Thymus (tissue), 11 donors: ENCODE data around the gene SSBP4. TPM values are rescaled to one million over a fixed set of nuclear protein-coding genes. Genes with fewer than 3 reads are reported as not detected.
A peak's percentile ranks its signal among the peaks of the same experiment; 100 is the strongest.

Experiments
- DNase-seq, 9 donors: peaks; one replicate each; pipeline ENCODE4 v3.0.0-alpha.2; 2013; ENCODE audit warnings: low spot score in 9 of 9, low read depth in 6 of 9, missing footprints in 1 of 9
- H3K27ac ChIP-seq, 2 donors: one replicate each; pipeline ENCODE4 v1.5.1; 2013; ENCODE audit warnings: control low read depth in 1 of 2, low read depth in 1 of 2, low read length in 1 of 2, mild to moderate bottlenecking in 1 of 2, moderate library complexity in 1 of 2
- H3K27me3 ChIP-seq, 2 donors: one replicate each; pipeline ENCODE4 v1.5.1; 2013; ENCODE audit warnings: low read length in 1 of 2; ENCODE audit not compliant: control insufficient read depth in 2 of 2, insufficient read depth in 1 of 2
- H3K36me3 ChIP-seq, 2 donors: one replicate each; pipeline ENCODE4 v1.5.1; 2013; ENCODE audit warnings: low read length in 1 of 2, mild to moderate bottlenecking in 1 of 2, moderate library complexity in 1 of 2; ENCODE audit not compliant: control insufficient read depth in 2 of 2, insufficient read depth in 2 of 2
- H3K4me1 ChIP-seq, 2 donors: one replicate each; pipeline ENCODE4 v1.5.1; 2013; ENCODE audit warnings: low read length in 2 of 2; ENCODE audit not compliant: control insufficient read depth in 2 of 2, insufficient read depth in 2 of 2
- H3K4me3 ChIP-seq, 2 donors: one replicate each; pipeline ENCODE4 v1.5.1; 2013; ENCODE audit warnings: low read length in 2 of 2, control low read depth in 1 of 2, mild to moderate bottlenecking in 1 of 2
- H3K9me3 ChIP-seq, 2 donors: one replicate each; pipeline ENCODE4 v1.5.1; 2013; ENCODE audit warnings: low read length in 1 of 2, mild to moderate bottlenecking in 1 of 2; ENCODE audit not compliant: control insufficient read depth in 2 of 2, insufficient read depth in 1 of 2
- WGBS: extraction: QIAGEN DNeasy Blood & Tissue Kit; methylation state at CpG from one replicate; pipeline ENCODE4 v1.1.7; 2013; 5-methylcytosine and 5-hydroxymethylcytosine counted together
- polyA plus RNA-seq: library from polyadenylated mRNA; stranded (reverse); fragments of 200-250 nt; gene quantifications from one replicate; pipeline ENCODE4 v1.2.3, GENCODE V29; 2013
- total RNA-seq: library from RNA; stranded (reverse); fragments of 120-200 nt; gene quantifications from one replicate; pipeline ENCODE4 v1.2.4, GENCODE V29; 2013
- donor health status: healthy.

SSBP4 gene
- total and polyA plus RNA-seq, 2 donors, result 47.3 to 50.3 TPM

GRCh38 chr19:18483119-18483890 lies 64.1 kb downstream of the SSBP4 start:
- Histone ChIP-seq H3K4me1 (peaks cover 9 to 56% of the 10 kb centered on the region in 2 donors), H3K4me3 (no peak overlapping the region), H3K36me3 (no peaks in the 10 kb centered on the region), H3K27me3 (no peaks in the 10 kb centered on the region), H3K9me3 (no peaks in the 10 kb centered on the region), H3K27ac (peak overlapping the region in 1 of 2 donors; percentile 18)
- no peak for DNase-seq
- 91% methylated on average over 12 of the region's 12 CpGs for WGBS

Other genes starting within 250 kb of the SSBP4 start
- 148 TPM for gene IFI30, start 245.6 kb upstream of the SSBP4 start, total RNA-seq
- 237 TPM for gene IFI30, start 245.6 kb upstream of the SSBP4 start, polyA plus RNA-seq
- gene MPV17L2, start 226.2 kb upstream of the SSBP4 start, total RNA-seq, result 6.8 TPM
- 13.4 TPM for gene MPV17L2, start 226.2 kb upstream of the SSBP4 start, polyA plus RNA-seq
- gene RAB3A, start 215.4 kb upstream of the SSBP4 start, total RNA-seq, result 0.52 TPM
- 1.0 TPM for gene RAB3A, start 215.4 kb upstream of the SSBP4 start, polyA plus RNA-seq
- 0.05 TPM for gene PDE4C, start 193.0 kb upstream of the SSBP4 start, total RNA-seq
- 0.34 TPM for gene PDE4C, start 193.0 kb upstream of the SSBP4 start, polyA plus RNA-seq
- gene IQCN, start 144.9 kb upstream of the SSBP4 start, total RNA-seq, result 0.57 TPM
- 5.0 TPM for gene IQCN, start 144.9 kb upstream of the SSBP4 start, polyA plus RNA-seq
- gene JUND, start 137.8 kb upstream of the SSBP4 start, total RNA-seq, result 65.8 TPM
- gene JUND, start 137.8 kb upstream of the SSBP4 start, polyA plus RNA-seq, result 88.3 TPM
- 190 TPM for gene LSM4, start 96.3 kb upstream of the SSBP4 start, total RNA-seq
- 147 TPM for gene LSM4, start 96.3 kb upstream of the SSBP4 start, polyA plus RNA-seq
- 13.3 TPM for gene PGPEP1, start 78.8 kb upstream of the SSBP4 start, total RNA-seq
- 14.8 TPM for gene PGPEP1, start 78.8 kb upstream of the SSBP4 start, polyA plus RNA-seq
- gene GDF15, start 33.2 kb upstream of the SSBP4 start, total RNA-seq, result 0.42 TPM
- 2.2 TPM for gene GDF15, start 33.2 kb upstream of the SSBP4 start, polyA plus RNA-seq
- gene LRRC25, start 21.8 kb upstream of the SSBP4 start, total RNA-seq, result 2.5 TPM
- gene LRRC25, start 21.8 kb upstream of the SSBP4 start, polyA plus RNA-seq, result 6.2 TPM
- gene ISYNA1, start 18.7 kb downstream of the SSBP4 start, total RNA-seq, result 14.2 TPM
- gene ISYNA1, start 18.7 kb downstream of the SSBP4 start, polyA plus RNA-seq, result 66.1 TPM
- 6.8 TPM for gene ELL, start 102.7 kb downstream of the SSBP4 start, total RNA-seq
- 14.3 TPM for gene ELL, start 102.7 kb downstream of the SSBP4 start, polyA plus RNA-seq
- gene FKBP8, start 124.2 kb downstream of the SSBP4 start, total RNA-seq, result 153 TPM
- gene FKBP8, start 124.2 kb downstream of the SSBP4 start, polyA plus RNA-seq, result 232 TPM
- 42.6 TPM for gene KXD1, start 138.5 kb downstream of the SSBP4 start, total RNA-seq
- 81.9 TPM for gene KXD1, start 138.5 kb downstream of the SSBP4 start, polyA plus RNA-seq
- gene UBA52, start 152.5 kb downstream of the SSBP4 start, total RNA-seq, result 1,679 TPM
- 1,270 TPM for gene UBA52, start 152.5 kb downstream of the SSBP4 start, polyA plus RNA-seq
- gene REX1BD, start 169.4 kb downstream of the SSBP4 start, total RNA-seq, result 72.2 TPM
- 104 TPM for gene REX1BD, start 169.4 kb downstream of the SSBP4 start, polyA plus RNA-seq
- gene CRLF1, start 187.4 kb downstream of the SSBP4 start, total RNA-seq, result 0.33 TPM
- 17.9 TPM for gene CRLF1, start 187.4 kb downstream of the SSBP4 start, polyA plus RNA-seq
- gene TMEM59L, start 193.5 kb downstream of the SSBP4 start, total RNA-seq, result not detected
- gene TMEM59L, start 193.5 kb downstream of the SSBP4 start, polyA plus RNA-seq, result 0.96 TPM
- 0.99 TPM for gene KLHL26, start 217.6 kb downstream of the SSBP4 start, total RNA-seq
- 4.0 TPM for gene KLHL26, start 217.6 kb downstream of the SSBP4 start, polyA plus RNA-seq